HG02610 (cell line): Measurements from ENCODE around the gene NXNL1.
A peak's percentile ranks its signal among the peaks of the same experiment; 100 is the strongest.
"Not testable (repeated sequence)": the region's sequence is repeated elsewhere in the genome, so short reads cannot be mapped to it uniquely, and the experiment has no call there.

Experiments
- ATAC-seq: cut with Tn5 transposase; IDR thresholded peaks from one replicate; pipeline ENCODE4 v1.9.1; 2021; ENCODE audit warnings: mild to moderate bottlenecking, moderate library complexity; ENCODE audit not compliant: unreplicated experiment

The NXNL1 gene, protein sequence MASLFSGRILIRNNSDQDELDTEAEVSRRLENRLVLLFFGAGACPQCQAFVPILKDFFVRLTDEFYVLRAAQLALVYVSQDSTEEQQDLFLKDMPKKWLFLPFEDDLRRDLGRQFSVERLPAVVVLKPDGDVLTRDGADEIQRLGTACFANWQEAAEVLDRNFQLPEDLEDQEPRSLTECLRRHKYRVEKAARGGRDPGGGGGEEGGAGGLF

DNA sequence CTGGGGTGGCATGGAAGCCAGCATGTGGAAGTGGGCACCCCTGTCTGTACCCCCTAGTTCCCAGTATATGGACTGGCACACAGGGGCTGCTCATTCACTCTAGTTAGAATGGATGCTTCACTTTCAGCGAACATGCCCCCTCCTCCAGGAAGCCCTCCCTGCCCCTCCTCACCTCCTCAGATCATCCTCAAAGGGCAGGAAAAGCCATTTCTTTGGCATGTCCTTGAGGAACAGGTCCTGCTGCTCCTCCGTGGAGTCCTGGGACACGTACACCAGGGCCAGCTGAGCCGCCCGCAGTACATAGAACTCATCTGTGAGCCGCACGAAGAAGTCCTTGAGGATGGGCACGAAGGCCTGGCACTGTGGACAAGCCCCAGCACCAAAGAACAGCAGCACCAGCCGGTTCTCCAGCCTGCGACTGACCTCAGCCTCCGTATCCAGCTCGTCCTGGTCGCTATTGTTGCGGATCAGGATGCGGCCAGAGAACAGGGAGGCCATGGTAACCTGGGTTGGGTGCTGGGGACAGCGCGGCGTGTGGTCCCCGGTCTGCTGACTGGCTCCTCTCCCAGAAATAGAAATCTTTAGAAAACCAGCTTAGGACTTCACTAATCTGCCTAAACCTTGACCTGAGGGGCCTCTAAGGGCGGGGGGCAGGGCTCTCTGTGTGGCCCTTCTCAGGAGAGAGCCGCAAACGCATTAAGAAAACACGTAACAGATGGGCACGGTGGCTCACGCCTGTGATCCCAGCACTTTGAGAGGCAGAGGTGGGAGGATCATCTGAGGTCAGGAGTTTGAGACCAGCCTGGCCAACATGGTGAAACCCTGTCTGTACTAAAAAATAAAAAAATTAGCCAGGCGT, at the start of gene NXNL1:
Gene NXNL1 (minus strand): TSS at position 555 of the 859 bp plus-strand sequence. CDS start 57 bp downstream, at position 498.
- no peak for ATAC-seq

DNA sequence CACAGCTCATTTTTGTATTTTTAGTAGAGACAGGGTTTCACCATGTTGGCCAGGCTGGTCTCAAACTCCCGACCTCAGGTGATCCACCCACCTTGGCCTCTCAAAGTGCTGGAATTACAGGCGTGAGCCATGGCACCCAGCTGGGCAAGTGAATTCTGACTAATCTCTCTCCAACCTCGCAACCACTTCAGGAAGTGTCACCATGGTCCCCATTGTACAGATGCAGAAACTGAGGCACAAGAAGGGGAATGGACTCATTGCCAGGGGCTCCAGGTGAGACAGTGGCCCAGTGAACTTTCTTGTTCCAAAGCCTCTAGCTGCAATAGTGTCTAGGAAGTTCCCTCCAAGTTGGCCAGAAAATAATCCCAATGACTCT, 47.8 kb upstream of the NXNL1 start:
- ATAC-seq = not testable (repeated sequence)

DNA sequence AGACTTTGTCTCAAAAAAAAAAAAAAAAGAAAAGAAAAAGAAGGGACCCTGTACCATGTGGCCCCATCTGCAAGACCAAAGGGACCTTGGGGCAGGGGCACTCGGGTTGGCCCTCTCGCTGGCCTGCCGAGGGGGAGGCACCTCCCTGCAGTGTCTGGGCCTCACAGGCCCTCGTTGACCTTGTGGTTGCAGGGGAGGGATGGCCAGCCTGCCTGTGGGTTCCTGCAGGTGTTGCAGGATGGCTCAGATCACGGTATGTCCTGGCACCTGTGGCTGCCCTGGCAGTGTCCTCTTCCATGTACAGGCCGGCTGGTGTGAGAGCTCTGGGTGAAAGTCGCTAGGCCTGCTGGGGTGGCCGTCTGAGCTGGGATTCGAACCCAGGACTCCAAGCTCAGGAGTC, 46.0 kb upstream of the NXNL1 start:
- ATAC-seq = no peak

DNA sequence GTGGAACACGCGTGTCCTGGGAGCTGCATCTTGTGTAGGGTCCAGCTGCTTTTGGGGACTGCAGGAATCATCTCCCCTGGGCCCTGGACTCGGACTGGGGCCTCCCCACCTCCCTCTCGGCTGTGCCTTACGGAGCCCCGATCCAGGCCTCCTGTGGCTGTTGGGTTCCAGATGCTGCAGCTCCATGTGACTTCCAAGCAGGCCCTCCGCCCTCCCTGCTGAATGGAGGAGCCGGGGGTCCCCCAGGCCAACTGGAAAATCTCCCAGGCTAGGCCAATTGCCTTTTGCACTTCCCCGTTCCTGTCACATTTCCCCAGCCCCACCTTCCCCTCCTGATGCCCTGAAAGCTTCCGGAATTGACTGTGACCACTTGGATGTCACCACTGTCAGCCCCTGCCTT, 44.5 kb upstream of the NXNL1 start:
- ATAC-seq = no peak

DNA sequence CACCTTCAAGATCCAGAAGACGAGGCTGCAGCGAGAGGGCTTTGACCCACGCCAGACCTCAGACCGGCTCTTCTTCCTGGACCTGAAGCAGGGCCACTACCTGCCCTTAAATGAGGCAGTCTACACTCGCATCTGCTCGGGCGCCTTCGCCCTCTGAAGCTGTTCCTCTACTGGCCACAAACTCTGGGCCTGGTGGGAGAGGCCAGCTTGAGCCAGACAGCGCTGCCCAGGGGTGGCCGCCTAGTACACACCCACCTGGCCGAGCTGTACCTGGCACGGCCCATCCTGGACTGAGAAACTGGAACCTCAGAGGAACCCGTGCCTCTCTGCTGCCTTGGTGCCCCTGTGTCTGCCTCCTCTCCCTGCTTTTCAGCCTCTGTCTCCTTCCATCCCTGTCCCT, 43.7 kb upstream of the NXNL1 start:
- no peak for ATAC-seq

DNA sequence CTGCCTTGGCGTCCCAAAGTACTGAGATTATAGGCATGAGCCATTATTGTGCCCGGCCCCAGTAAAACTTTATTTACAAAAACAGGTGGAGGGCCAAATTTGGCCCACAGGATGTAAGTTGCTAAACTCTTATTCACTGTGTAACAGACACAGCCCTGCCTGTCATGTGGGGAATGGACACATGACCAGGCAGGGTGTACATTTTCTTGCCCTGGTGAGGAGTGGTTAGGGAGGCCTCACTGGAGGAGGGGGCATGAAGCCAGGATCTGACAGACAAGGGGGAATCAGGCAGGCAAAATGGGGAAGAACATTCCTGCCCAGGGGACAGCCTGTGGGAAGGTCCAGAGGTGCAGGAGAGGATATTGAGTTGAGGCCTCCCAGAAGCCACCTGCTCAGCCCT, 43.3 kb upstream of the NXNL1 start:
- ATAC-seq = no peak

DNA sequence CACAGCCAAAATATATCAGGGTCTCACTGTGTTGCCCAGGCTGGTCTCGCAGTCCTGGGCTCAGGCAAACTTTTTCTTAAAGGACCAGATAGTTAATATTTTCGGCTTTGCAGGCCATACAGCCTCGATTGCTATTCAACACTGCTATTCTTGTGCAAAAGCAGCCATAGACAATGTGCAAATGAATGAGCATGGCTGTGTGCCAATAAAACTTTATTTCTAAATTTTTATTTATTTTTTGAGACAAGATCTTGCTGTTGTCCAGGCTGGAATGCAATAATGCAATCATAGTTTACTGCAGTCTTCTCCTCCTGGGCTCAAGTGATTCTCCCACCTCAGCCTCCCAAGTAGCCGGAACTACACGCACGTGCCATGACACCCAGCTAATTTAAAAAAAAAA, 42.5 kb upstream of the NXNL1 start:
- no peak for ATAC-seq

DNA sequence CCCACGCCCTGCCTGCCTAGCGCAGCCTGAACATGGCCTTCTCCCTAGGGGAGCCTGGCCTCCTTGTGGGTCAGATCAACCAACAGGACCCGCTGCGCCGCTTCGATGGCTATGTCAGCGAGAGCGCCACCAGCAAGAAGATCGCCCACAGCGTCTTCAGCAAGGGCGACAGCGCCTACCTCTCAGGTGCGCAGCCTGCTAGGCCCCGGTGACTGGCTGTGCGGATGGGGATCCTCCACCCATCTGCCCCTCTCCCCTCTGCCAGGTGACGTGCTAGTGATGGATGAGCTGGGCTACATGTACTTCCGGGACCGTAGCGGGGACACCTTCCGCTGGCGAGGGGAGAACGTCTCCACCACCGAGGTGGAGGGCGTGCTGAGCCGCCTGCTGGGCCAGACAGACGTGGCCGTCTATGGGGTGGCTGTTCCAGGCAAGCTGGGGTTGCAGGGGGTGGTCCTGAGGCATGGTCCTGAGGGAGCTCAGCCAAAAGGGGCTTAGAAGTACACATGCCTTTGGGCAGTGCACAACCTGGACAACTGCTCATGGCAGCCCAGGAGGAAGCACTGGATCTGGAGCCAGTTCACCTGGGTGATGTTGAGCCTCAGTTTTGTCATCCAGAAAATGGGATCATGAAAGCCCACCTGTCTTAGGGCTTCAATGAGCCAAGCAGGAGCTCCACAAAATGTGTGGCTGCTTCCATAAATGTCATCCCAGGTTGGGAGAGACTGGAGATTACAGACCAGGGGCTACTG, 39.9 kb upstream of the NXNL1 start:
- no peak for ATAC-seq

DNA sequence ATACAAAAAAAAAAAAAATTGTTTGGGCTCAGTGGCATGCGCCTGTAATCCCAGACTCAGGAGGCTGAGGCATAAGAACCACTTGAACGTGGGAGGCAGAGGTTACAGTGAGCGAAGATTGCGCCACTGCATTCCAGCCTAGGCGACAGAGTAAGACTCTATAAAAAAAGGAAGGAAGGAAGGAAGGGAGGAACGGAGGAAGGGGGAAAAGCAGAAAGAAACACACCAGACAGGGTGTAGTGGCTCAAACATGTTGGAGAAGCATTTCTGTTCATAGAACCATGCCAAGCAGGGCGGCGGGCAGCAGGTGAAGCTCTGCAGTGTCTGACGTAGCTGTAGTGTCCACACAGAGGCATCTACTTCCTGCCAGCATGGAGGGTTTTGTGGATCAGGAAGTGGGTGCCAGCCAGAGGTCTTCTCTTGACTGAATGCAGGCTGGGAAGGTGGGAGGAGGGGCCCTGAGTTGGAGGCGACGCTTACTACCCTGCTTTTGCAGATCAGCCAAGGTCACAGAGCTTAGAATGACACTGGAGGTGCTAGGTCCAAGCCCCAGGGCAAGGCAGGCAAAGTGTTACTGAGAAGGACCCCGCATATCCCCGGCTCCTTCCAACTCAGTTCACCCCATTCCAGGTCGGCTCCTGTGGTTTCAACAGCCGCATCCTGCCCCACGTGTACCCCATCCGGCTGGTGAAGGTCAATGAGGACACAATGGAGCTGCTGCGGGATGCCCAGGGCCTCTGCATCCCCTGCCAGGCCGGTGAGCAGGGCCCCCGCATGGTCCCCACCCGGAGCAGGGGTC, 39.1 kb upstream of the NXNL1 start:
- ATAC-seq = no peak

DNA sequence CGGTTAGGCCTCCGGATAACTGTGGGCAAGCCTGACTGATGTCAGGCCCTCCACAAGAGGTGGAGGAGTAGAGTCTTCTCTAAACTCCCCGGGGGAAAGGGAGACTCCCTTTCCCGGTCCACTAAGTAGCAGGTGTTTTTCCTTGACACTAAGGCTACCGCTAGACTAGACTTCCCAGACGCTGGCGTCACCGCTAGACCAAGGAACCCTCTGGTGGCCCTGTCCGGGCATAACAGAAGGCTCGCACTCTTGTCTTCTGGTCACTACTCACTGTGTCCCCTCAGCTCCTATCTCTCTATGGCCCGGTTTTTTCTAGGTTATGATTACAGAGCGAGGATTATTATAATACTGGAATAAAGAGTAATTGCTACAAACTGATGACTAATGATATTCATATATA, 38.3 kb upstream of the NXNL1 start:
- not testable (repeated sequence) for ATAC-seq

DNA sequence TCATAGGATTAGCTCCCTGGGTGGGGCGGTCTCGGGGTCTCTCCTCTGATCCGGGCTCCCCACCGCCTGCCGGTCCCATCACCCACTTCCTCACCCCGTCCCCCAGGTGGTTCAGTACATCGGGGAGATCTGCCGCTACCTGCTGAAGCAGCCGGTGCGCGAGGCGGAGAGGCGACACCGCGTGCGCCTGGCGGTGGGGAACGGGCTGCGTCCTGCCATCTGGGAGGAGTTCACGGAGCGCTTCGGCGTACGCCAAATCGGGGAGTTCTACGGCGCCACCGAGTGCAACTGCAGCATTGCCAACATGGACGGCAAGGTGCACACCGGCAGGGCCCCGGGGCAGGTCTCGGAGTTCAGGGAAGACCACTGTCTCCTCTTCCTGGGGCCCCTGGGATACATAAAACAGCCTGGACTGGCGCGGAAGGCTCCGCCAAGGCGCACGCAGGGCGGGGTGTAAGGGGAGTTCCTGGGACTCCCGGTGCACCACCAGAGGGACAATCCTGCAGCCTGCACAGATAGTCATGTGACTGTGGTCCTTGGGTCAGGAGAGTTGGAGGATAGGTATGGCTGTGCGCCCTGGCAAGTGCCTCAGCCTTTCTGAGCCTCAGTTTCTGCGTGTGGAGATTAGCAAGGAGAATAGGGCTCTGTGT, 36.5 kb upstream of the NXNL1 start:
- ATAC-seq = no peak

DNA sequence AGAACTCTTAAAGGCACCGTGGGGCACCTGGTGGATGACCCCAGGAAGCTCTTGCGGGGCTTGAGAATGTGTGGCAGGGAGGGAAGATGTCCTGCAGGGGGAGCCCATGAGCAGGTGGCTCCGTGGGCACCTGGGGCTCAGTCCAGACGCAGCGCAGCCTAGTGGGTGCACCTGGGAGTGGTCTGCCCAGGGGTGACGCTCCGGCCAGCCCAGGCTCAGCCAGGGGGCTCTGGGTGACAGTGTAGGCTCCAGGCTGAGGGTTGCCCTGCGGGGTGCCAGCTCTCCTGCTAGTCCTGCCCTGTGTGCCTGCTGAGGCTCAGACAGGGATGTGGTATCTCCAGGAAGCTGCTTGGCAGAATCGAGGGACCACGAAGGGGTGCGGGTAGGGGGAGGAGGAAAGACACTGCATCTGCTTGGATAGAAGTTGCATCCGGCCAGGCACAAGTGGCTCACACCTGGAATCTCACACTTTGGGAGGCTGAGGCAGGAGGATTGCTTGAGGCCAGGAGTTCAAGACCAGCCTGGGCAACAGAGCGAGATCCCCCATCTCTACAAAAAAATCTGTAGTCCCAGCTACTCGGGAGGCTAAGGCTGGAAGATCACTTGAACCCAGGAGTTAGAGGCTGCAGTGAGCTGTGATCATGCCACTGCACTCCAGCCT, 35.7 kb upstream of the NXNL1 start:
- peak; percentile 73 for ATAC-seq

DNA sequence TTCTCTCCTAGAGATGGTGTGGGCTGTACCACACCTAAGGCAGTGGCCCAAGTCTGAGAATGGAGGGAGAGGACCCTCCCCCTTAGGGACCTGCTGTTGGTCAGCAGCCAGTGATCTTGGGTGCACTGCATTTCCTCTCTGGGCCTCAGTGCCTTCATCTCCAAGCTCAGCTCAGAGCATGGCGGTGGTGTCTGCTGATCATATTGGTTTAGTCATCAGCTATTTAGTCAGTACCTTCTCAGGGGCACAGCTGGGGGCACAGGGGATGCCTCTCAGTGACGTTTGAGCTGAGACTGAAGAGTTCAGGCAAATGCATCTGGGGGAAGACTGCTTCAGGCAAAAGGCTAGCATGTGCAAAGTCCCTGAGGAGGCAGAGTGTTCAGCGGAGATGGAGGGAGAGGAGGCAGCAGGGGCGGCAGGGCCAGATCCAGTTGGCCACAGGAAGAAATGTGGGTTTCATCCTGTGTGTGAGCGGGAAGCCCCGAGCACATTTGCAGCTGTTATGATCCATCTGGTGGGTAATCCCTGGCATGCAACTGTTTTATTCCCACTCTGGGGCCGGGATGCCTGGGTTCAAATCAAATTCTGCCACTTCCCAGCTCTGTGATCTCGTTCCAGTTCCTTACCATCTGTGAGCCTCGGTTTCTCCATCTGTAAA, 35.0 kb upstream of the NXNL1 start:
- no peak for ATAC-seq

DNA sequence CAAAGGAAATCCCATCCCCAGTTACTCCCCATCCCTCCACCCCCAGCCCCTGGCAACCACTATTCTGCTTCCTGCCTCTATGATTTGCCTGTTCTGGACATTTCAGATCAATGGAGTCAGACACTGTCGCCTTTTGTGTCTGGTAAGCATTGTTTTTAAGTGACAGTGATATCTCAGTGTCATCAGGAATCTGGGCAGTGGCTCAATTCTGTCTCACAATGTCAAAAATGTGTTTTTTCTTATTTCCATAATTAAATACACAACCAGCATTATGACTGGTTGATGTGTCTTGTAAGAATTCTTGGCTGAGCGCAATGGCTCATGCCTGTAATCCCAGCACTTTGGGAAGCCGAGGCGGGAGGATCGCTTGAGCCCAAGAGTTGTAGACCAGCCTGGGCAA, 30.6 kb upstream of the NXNL1 start:
- ATAC-seq = no peak

DNA sequence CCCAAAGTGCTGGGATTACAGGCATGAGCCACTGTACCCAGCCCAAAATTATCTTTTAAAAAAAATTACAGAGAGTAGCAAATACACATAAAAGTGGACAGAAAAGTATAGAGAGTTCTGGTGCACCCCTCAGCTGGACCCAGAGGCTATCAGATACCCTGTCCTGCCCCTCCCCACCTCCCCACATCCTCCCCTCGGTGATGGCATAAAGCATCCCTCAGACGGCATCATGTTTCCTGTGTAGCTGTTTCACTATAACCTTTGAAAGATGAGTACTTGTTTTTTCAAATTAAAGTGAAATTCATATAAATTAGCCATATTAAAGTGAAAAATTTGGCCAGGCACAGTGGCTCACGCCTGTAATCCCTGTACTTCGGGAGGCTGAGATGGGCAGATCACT, 29.7 kb upstream of the NXNL1 start:
- ATAC-seq = no peak

DNA sequence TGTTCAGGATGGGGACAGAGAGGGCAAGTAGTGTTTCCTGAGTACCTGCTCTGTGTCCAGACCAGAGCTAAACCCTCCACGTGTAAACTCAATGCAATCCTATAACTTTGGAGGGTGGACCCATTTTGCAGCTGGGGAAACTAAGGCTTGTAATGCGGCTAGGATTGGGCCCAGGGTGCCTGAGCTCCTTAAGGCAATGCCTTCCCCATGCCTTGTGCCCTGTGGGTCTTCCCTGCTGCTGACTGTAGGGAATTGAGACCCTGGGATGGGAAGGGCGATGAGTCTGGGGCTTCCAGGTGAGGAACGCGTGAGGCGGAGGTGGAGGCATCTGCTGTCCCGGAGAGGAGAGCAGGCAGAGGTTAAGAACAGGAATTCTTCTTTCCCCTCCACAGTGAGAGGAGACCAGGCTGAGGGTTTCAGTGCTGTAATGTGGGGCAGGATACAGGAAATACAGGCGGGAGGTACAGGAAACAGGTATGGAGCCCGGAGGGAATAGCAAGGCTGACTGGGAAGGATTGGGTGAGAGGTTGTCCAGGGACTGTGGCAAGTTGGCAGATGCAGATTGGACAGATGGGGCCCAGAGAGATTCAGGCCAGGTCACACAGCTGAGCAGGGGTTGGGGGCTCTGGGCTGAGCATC, 28.8 kb upstream of the NXNL1 start:
- ATAC-seq = no peak

DNA sequence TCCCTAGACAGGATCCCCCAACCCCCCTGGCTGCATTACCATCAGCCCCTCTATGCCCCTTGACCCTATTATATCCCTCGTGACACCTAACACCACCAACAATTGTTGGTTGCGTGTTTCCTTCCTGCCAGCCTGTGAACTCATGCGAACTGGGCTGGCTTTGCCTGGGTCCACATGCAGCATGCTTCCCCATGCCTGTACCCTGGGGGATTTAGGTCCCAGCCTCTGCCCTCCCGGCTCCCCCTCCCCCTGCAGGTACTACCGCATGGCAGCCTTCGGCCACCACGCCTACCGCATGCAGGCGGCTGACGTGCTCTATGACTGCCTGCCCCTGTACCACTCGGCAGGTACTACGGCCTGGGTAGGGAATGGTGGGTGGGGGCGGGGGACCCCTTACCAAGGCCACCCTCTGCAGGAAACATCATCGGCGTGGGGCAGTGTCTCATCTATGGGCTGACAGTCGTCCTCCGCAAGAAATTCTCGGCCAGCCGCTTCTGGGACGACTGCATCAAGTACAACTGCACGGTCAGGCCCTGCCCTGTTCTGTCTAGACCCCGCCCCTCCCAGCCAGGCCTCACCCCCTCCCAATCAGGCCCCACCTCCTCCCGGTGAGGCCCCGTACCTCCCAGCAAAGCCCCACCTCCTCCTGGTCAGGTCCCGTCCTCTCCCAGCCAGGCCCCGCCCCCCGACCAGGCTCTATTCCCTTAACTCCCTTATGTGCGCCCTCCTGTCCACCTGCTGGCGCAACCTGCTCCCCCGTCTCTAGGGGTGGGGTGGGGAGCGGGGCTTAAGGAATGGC, 28.1 kb upstream of the NXNL1 start:
- no peak for ATAC-seq
